Measurements from ENCODE around the gene PRR7. TPM values are rescaled to one million over a fixed set of nuclear protein-coding genes. Genes with fewer than 3 reads are reported as not detected.
"Not testable (repeated sequence)": the region's sequence is repeated elsewhere in the genome, so short reads cannot be mapped to it uniquely, and the experiment has no call there.

The PRR7 gene
- total RNA-seq = 5.1 TPM
- long read RNA-seq, partial matches to known transcripts = 2 of 7 reads
- long read RNA-seq, other reads (novel, unspliced or antisense) = 4 of 7 reads

GRCh38 chr5:177446200-177447065 lies at the start of gene PRR7:
Gene PRR7, plus strand, starts transcription at chr5:177446814. Its CDS starts 8,254 bp downstream, at chr5:177455068.
- intact Hi-C loops (cut with DNase I) = no loop called here
- DNase-seq (ENCODE audit: low spot score) = no peak

GRCh38 chr5:177397875-177398390 lies 48.7 kb upstream of the PRR7 start:
- DNase-seq (ENCODE audit: low spot score) = no peak
- intact Hi-C loops (cut with DNase I) = no loop called here

GRCh38 chr5:177399997-177400868 lies 46.4 kb upstream of the PRR7 start, which contains the start of gene PFN3:
Gene PFN3, minus strand, starts transcription at chr5:177400661. Its CDS starts 85 bp downstream, at chr5:177400576.
- no peak for DNase-seq (ENCODE audit: low spot score)
- intact Hi-C loops (cut with DNase I) = no loop called here

- DNase-seq (ENCODE audit: low spot score) = no peak
- intact Hi-C loops (cut with DNase I) = no loop called here
These were observed 44.2 kb upstream of the PRR7 start for GRCh38 chr5:177402271-177403043.

- no peak for DNase-seq (ENCODE audit: low spot score)
- intact Hi-C loops (cut with DNase I) = no loop called here
These were observed 43.4 kb upstream of the PRR7 start for GRCh38 chr5:177403102-177403791.

GRCh38 chr5:177403792-177404640 lies 42.6 kb upstream of the PRR7 start:
- peak; percentile 95 for DNase-seq (ENCODE audit: low spot score)
- intact Hi-C loops (cut with DNase I) = loop anchor here (1.0 kb wide), 1 partner anchor 50 kb away; no protein-coding TSS in a partner anchor

GRCh38 chr5:177404641-177405179 lies 41.9 kb upstream of the PRR7 start:
- intact Hi-C loops (cut with DNase I) = loop anchor here (1.0 kb wide), 1 partner anchor 50 kb away; no protein-coding TSS in a partner anchor
- no peak for DNase-seq (ENCODE audit: low spot score)

- no peak for DNase-seq (ENCODE audit: low spot score)
- intact Hi-C loops (cut with DNase I) = no loop called here
These were observed 41.3 kb upstream of the PRR7 start for GRCh38 chr5:177405312-177405711.

GRCh38 chr5:177405805-177406204 lies 40.8 kb upstream of the PRR7 start:
- intact Hi-C loops (cut with DNase I) = no loop called here
- peak; percentile 85 for DNase-seq (ENCODE audit: low spot score)

GRCh38 chr5:177409043-177409801 lies 37.4 kb upstream of the PRR7 start, which contains the start of gene F12:
Gene F12, minus strand, starts transcription at chr5:177409564. Its CDS starts 37 bp downstream, at chr5:177409527.
- DNase-seq (ENCODE audit: low spot score) = no peak
- intact Hi-C loops (cut with DNase I) = no loop called here

GRCh38 chr5:177410575-177410974 lies 36.0 kb upstream of the PRR7 start:
- DNase-seq (ENCODE audit: low spot score) = no peak

GRCh38 chr5:177412603-177413233 lies 33.9 kb upstream of the PRR7 start:
- intact Hi-C loops (cut with DNase I) = no loop called here
- DNase-seq (ENCODE audit: low spot score) = no peak

More at GRCh38 chr5:177410575-177410974, 36.0 kb upstream of the PRR7 start:
- intact Hi-C loops (cut with DNase I) = no loop called here

- intact Hi-C loops (cut with DNase I) = no loop called here
- no peak for DNase-seq (ENCODE audit: low spot score)
These were observed 32.1 kb upstream of the PRR7 start for GRCh38 chr5:177414481-177414880.

- intact Hi-C loops (cut with DNase I); DNase-seq (ENCODE audit: low spot score): not testable (repeated sequence)
These were observed 29.5 kb upstream of the PRR7 start for GRCh38 chr5:177417081-177417480.

- no peak for DNase-seq (ENCODE audit: low spot score)
- intact Hi-C loops (cut with DNase I) = no loop called here
These were observed 27.6 kb upstream of the PRR7 start for GRCh38 chr5:177419046-177419445.

GRCh38 chr5:177420472-177420871 lies 26.1 kb upstream of the PRR7 start:
- DNase-seq (ENCODE audit: low spot score); intact Hi-C loops (cut with DNase I): not testable (repeated sequence)
